COLO668 (cell line): ENCODE measurements around the gene MRPL51.

Source experiments
- DNase-seq: peaks from one replicate; lab custom pipeline; 2025; ENCODE audit not compliant: unreplicated experiment; lab: John Stamatoyannopoulos, UW

The MRPL51 gene

GRCh38 chr12:6462234-6462995 is 30.6 kb downstream of the MRPL51 start:
- DNase-seq, result no peak

DNA sequence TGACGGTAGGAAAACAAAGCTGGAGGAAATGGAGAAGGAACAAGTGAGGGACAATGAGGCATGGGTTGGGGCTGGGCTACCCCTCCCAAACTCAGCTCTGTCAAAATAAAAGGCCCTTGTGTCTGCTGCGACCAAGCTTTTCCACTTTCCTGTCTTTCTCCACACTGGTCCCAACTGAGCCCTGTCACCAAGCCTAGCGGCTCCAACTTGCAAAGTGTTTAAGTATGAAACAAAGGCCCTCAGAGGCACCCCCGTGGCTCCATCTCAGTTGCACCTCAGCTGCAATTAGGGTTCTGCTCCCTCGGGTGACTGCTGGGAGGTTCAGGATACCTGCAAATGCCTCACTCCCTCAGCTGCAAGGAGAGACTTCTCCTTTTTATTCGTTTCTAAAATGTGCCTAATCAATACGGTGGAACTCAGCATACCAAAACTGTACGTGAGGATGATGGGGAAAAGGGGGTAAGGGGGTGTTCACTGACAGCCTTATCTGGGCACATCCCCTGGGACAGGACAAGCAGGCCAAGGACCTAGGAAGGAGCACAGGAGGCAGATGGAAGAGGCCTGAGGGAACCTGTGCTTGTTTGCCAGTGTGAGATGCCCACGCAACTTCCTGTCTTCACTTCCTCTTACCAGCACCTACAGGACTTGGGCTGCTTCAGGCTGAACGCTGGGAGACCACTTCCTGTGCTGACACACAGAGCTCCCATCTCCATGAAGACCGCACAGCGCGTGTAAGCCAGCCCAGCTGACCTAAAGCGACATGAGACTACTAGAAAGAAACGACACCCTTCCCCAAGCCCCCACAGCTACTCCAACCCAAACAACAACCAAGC is 31.4 kb downstream of the MRPL51 start:
- DNase-seq, result no peak

DNA sequence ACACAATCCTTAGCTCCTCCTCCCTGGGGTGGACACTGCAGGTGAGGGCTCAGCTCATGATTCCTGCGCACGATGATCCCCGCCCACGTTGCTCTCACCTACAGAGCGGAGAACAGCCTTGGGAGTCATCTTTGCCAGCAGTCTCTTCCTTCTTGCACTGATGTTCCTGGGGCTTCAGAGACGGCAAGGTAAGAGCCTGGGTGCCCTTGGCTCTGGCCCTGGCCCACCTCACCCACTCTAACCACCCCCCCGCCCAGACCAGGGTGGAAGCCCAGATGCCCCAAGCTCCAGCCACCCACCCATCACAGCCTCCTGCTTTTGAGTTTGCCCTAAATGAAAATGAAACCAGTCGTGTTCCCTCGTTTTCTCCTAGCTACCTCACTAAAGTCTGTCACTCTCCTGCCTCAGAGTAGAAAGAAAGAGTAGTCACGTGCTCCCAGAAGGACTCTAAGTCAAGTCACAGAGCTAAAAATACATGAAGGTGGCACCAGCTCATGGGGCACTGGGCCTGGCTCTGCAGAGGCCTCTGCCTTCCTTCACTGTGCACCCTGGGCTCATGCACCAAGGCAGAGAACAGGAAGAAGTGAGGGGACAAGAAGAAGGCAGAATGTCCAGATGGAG is 32.2 kb downstream of the MRPL51 start:
- no peak for DNase-seq

GRCh38 chr12:6459004-6459337 is 34.1 kb downstream of the MRPL51 start:
- no peak for DNase-seq

- no peak for DNase-seq
These were observed 34.6 kb downstream of the MRPL51 start for GRCh38 chr12:6458281-6459003.

GRCh38 chr12:6457220-6457945 is 35.7 kb downstream of the MRPL51 start:
- no peak for DNase-seq

GRCh38 chr12:6452944-6453630 is 40.0 kb downstream of the MRPL51 start:
- DNase-seq, result peak; percentile 13

DNA sequence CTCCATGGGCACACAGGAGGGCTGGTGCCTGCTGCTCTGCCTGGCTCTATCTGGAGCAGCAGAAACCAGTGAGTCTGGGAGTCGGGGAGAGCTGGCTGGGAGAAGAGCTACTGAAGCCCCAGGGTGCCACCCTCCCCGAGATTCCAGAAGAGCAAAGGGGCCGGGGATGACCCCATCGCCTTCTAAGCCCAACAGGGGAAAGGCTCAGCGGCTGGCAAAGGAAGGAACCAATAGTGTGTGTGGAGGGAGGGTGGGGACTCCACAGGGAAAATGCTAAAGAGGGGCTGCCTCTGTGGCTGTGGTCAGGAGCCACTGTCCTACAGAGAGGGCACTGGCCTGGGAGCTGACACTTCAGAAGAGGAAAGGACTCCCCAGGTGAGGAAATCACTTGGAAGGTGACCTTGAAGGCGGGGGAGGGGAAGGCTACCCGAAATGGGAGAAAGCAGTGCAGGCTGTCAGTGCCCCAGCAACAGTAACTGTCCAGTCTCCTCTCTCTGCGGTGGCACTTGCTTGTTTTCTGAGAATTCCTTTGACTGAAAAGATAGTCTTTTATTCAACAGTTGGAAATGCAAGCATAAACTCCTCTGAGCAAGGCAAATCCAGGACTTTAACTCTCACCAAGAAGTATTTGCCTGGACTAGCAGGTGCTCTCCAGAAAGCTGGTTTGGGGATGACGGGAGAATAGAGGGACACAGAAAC is 40.7 kb downstream of the MRPL51 start:
- DNase-seq, result peak; percentile 37

DNA sequence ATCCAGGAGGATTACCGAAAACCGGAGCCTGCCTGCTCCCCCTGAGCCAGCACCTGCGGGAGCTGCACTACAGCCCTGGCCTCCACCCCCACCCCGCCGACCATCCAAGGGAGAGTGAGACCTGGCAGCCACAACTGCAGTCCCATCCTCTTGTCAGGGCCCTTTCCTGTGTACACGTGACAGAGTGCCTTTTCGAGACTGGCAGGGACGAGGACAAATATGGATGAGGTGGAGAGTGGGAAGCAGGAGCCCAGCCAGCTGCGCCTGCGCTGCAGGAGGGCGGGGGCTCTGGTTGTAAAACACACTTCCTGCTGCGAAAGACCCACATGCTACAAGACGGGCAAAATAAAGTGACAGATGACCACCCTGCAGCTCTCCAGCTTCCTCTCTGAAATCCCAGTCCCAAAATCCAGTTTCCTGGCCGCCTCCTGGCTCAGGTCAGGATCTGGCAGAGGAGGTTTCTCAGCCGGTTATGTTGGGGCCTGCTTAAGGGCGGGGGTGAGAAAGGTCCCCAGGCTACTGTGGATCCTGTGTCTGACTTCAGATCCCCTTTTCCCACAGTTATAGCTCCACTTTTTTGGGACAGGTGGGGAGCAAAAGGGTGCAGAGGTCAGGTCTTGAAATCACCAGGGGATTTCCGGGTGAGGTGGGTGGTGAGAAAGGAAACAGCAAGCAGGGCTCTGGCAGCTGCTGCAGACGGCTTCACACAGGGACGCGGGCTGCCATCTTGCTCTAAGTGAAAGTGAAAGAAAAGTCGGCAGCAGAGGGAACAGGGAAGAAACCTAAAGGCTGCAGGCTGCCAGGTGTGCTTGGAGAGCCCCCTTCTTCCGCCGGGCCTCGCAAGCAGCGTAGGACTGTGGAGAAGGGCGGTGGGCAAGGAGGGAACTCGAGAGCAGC is 41.5 kb downstream of the MRPL51 start, which contains the start of gene TAPBPL:
Gene TAPBPL (plus strand): TSS at position 695 of the 897 bp plus-strand sequence. CDS start 207 bp downstream, outside the sequence.
- DNase-seq, result peak; percentile 80

DNA sequence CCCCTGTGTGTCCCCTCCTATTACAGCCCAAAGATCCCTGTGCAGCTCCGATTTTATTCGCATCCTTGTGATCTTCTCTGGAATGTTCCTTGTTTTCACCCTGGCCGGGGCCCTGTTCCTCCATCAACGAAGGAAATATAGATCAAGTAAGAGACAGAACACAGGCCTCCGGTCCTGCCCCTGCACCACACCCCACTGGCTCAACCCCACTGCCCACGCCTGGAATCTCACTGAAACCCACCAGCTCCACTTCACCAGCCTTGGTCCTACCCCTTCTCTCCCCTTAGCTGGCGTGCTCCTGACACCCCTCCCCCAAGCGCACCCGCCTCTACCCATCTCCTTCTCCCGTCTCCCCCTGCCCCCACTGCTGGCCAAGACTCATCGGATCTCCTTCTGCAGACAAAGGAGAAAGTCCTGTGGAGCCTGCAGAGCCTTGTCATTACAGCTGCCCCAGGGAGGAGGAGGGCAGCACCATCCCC is 42.2 kb downstream of the MRPL51 start:
- no peak for DNase-seq

DNA sequence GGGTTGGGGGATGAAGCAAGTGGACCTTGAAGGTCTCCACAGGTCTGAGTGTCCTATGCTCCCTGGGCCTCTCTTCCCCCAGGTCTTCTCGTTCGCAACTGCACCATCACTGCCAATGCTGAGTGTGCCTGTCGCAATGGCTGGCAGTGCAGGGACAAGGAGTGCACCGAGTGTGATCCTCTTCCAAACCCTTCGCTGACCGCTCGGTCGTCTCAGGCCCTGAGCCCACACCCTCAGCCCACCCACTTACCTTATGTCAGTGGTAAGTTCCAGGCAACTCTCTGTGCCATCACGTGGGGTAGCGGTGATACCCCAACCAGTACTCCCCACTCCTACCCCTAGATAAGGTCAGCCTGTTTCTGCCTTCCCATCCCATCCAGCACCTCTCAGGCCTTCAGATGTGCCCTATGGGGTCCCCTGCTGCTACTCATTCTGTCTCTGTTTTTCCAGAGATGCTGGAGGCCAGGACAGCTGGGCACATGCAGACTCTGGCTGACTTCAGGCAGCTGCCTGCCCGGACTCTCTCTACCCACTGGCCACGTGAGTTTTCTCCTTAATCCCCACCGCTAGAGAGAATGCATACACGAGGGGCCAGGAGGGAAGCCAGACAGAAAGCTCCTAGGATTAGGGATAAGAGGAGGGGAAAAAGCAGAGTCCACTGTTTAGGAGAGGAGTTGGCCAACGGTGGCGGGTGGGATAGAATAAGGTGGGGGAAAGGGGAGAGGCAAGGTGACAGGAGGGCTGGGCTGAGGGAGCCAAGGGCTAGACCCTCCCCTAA is 42.8 kb downstream of the MRPL51 start:
- no peak for DNase-seq

DNA sequence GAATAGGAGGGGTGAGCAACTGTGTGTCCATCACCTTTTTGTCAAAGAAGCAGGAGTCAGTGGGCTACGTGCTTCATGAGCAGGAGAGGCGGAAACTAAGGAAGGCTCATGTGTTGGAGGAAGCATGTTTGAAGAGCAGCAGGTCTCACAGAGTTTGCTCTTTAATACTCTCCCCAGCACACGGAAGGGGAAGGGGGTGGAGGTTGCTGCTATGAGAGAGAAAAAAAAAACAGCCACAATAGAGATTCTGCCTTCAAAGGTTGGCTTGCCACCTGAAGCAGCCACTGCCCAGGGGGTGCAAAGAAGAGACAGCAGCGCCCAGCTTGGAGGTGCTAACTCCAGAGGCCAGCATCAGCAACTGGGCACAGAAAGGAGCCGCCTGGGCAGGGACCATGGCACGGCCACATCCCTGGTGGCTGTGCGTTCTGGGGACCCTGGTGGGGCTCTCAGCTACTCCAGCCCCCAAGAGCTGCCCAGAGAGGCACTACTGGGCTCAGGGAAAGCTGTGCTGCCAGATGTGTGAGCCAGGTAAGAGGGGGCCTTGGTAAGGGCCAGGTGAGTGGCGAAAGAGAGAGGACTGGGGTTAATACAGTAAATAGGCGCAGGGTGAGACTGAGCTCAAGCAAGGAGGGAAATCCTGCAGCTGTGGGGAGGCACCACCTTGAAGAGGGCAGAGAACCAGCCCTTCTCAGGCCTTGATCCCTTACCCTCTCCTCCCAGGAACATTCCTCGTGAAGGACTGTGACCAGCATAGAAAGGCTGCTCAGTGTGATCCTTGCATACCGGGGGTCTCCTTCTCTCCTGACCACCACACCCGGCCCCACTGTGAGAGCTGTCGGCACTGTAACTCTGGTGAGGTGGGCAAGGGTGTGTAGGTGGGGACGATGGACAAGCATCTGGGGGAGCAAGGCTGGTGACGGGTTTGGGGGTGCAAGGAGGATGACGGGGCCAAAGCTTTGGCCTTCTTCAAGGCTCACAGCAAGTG is 48.1 kb downstream of the MRPL51 start, which contains the start of gene CD27:
Gene CD27 (plus strand): TSS at position 252 of the 985 bp plus-strand sequence. CDS start 141 bp downstream, at position 393.
- DNase-seq, result no peak

DNA sequence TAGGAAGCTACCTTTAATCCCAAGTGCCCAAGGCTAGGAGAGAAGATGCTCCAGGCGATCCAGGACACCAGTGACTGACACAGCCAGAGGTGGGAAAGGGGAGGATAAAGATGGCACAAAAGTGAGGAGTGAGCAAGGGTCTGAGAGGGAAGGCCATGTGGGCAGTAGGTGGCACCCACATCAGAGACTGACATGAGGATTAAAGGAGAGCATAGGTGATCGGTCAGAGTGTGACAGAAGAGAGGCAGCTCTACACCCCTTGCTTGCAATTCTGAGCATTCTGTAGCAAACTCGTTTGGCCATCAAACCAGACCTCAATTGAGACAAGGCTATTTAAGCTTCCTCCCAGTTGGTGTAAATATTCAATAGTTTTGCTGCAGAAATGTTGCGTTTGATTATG is 49.0 kb downstream of the MRPL51 start:
- DNase-seq, result no peak

GRCh38 chr12:6443361-6443983 is 49.6 kb downstream of the MRPL51 start:
- no peak for DNase-seq

- no peak for DNase-seq
These were observed 50.2 kb downstream of the MRPL51 start for GRCh38 chr12:6442836-6443235.
